ENCODE data around the gene RBM39. TPM values are rescaled to one million over a fixed set of nuclear protein-coding genes. Genes with fewer than 3 reads are reported as not detected.
"Not testable (repeated sequence)": the region's sequence is repeated elsewhere in the genome, so short reads cannot be mapped to it uniquely, and the experiment has no call there.

Gene RBM39
- total and polyA plus RNA-seq, 4 donors, result 65.6 to 383 (median 322) TPM

DNA sequence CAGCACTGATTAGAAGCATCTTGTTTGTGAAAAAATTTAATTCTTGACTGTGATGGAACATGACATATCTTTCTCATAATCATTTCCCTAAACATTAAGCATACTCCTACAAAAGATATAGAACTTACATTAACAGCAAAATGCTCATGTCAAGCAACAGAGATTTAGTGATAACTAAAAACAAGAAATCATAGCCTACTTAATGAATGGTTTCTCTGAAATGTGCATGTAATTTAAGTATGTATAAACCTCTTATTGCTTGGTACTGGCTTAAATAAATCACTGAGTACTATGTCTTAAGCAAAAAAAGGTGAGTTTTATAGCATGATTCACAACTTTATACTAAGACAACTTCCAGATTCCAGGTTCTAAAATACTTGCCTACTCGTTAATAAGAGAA lies 33.6 kb downstream of the RBM39 start:
- no peaks in the 10 kb centered on the region for H3K4me1 ChIP-seq (ENCODE audit: control insufficient read depth in 1 of 2, insufficient read depth in 2 of 2, low read length in 2 of 2)
- peaks cover 0 to 9% of the 10 kb centered on the region in 2 donors for H3K36me3 ChIP-seq (ENCODE audit: control insufficient read depth in 1 of 2, insufficient read depth in 2 of 2, low read length in 1 of 2)
- no peaks in the 10 kb centered on the region for H3K27me3 ChIP-seq (ENCODE audit: control insufficient read depth in 1 of 2, insufficient read depth in 2 of 2, low read length in 1 of 2)
- intact Hi-C loops (cut with DNase I), result no loop called here
- WGBS, 2 donors, result 35% methylated on average over 1 of the region's 1 CpG
- no peaks in the 10 kb centered on the region for H3K9me3 ChIP-seq (ENCODE audit: control insufficient read depth, low read length)
- DNase-seq, result no peak
- H3K4me3 ChIP-seq (ENCODE audit: low read length in 2 of 2), result no peak overlapping the region
- no peak overlapping the region for H3K27ac ChIP-seq (ENCODE audit: low read depth in 1 of 2, low read length in 2 of 2)
- ATAC-seq (ENCODE audit: low FRiP score), result no peak

DNA sequence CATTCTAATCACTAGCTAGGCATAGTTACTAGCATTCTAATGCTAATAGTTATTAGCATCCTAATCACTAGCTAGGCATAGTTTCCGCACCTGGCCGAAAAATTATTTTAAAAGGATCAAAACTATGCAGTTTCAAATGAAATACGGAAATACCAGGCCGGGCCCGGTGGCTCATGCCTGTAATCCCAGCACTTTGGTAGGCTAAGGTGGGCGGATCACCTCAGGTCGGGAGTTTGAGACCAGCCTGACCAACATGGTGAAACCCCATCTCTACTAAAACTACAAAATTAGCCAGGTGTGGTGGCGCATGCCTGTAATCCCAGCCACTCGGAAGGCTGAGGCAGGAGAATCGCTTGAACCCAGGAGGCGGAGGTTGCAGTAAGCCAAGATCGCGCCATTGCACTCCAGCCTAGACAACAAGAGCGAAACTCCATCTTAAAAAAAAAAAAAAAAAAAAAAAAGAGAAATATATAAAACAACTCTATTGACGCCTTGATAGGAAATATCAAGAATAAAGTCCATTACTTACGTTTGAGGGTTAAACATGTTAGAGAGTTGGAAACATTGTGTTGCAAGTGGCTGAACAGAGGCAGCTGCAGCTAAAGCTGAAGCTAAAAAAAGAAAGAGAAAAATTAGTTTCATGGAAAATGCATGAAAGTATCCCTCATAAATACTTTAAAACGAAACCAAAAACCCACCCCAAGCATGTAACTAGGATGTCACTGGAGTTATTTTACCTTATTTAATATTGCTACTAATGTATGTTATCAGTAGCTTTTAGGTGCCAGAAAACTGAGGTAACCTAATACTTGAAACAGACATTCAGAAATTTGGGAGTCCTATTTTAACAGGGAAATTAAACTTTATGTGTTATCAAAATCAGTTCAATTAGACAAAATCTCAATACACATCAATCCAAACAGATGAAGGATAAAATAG lies 35.2 kb downstream of the RBM39 start:
- H3K27me3 ChIP-seq (ENCODE audit: control insufficient read depth in 1 of 2, insufficient read depth in 2 of 2, low read length in 1 of 2); intact Hi-C loops (cut with DNase I); H3K9me3 ChIP-seq (ENCODE audit: control insufficient read depth, low read length); H3K4me3 ChIP-seq (ENCODE audit: low read length in 2 of 2); ATAC-seq (ENCODE audit: low FRiP score); H3K36me3 ChIP-seq (ENCODE audit: control insufficient read depth in 1 of 2, insufficient read depth in 2 of 2, low read length in 1 of 2); H3K4me1 ChIP-seq (ENCODE audit: control insufficient read depth in 1 of 2, insufficient read depth in 2 of 2, low read length in 2 of 2); H3K27ac ChIP-seq (ENCODE audit: low read depth in 1 of 2, low read length in 2 of 2): not testable (repeated sequence)
- DNase-seq, result peak in 1 of 2 donors; percentile 43
- whole genome bisulfite sequencing, 2 donors, result 84 to 91% methylated on average over 17 of the region's 17 CpGs

DNA sequence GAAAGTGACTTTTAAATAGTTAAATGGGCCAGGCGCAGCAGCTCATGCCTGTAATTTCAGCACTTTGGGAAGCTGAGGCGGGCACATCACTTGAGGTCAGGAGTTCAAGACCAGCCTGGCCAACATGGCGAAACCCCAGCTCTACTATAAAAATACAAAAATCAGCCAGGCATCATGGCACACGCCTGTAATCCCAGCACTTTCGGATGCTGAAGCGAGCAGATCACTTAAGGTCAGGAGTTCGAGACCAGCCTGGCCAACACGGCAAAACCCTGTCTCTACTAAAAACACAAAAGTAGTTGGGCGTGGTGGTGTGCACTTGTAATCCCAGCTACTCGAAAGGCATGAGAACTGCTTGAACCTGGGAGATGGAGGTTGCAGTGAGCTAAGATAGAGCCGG lies 36.2 kb downstream of the RBM39 start:
- DNase-seq, result peak in 1 of 2 donors; percentile 53
- ATAC-seq (ENCODE audit: low FRiP score); H3K4me3 ChIP-seq (ENCODE audit: low read length in 2 of 2); H3K36me3 ChIP-seq (ENCODE audit: control insufficient read depth in 1 of 2, insufficient read depth in 2 of 2, low read length in 1 of 2); intact Hi-C loops (cut with DNase I); H3K4me1 ChIP-seq (ENCODE audit: control insufficient read depth in 1 of 2, insufficient read depth in 2 of 2, low read length in 2 of 2); H3K27me3 ChIP-seq (ENCODE audit: control insufficient read depth in 1 of 2, insufficient read depth in 2 of 2, low read length in 1 of 2); H3K27ac ChIP-seq (ENCODE audit: low read depth in 1 of 2, low read length in 2 of 2); H3K9me3 ChIP-seq (ENCODE audit: control insufficient read depth, low read length): not testable (repeated sequence)
- WGBS, 2 donors, result 82 to 83% methylated on average over 11 of the region's 11 CpGs

DNA sequence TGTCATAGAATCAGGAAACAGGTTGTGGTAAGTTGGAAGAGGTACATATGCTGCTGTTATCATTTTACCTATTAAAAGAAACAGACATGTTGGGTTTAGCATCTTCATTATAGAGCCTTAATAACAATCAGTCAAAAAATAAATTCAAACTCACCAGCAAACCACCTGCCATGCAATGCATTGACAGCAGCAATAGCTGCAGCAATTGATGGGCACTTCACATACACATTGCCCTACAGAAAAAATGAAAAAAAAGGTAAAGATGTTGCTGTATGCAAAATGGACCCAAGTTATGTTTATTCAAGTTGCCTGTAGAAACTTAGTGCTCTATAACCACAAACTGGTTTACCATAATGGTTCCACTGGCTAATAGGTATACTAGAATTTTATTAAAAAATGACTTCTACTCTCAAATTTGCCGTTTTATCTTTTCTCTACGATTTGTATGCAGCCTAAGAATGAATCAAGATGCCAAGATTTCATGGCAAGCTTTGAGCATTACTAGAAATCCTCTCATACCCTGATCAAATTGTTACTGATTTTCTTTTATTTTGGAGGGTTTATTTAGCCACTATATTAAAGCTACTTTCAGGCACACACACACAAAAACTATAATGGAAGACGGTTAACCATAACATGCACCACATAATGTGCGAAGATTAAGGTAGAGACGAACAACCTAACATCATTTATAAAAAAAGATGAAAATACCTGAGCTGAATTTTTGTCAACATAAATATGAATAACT lies 37.4 kb downstream of the RBM39 start:
- intact Hi-C loops (cut with DNase I), result no loop called here
- H3K9me3 ChIP-seq (ENCODE audit: control insufficient read depth, low read length), result no peaks in the 10 kb centered on the region
- no peaks in the 10 kb centered on the region for H3K27me3 ChIP-seq (ENCODE audit: control insufficient read depth in 1 of 2, insufficient read depth in 2 of 2, low read length in 1 of 2)
- H3K4me3 ChIP-seq (ENCODE audit: low read length in 2 of 2), result no peak overlapping the region
- H3K4me1 ChIP-seq (ENCODE audit: control insufficient read depth in 1 of 2, insufficient read depth in 2 of 2, low read length in 2 of 2), result no peaks in the 10 kb centered on the region
- H3K36me3 ChIP-seq (ENCODE audit: control insufficient read depth in 1 of 2, insufficient read depth in 2 of 2, low read length in 1 of 2), result no peaks in the 10 kb centered on the region
- DNase-seq, result no peak
- no peak overlapping the region for H3K27ac ChIP-seq (ENCODE audit: low read depth in 1 of 2, low read length in 2 of 2)
- WGBS, 2 donors, result 74 to 77% methylated on average over 5 of the region's 5 CpGs
- ATAC-seq (ENCODE audit: low FRiP score), result no peak

DNA sequence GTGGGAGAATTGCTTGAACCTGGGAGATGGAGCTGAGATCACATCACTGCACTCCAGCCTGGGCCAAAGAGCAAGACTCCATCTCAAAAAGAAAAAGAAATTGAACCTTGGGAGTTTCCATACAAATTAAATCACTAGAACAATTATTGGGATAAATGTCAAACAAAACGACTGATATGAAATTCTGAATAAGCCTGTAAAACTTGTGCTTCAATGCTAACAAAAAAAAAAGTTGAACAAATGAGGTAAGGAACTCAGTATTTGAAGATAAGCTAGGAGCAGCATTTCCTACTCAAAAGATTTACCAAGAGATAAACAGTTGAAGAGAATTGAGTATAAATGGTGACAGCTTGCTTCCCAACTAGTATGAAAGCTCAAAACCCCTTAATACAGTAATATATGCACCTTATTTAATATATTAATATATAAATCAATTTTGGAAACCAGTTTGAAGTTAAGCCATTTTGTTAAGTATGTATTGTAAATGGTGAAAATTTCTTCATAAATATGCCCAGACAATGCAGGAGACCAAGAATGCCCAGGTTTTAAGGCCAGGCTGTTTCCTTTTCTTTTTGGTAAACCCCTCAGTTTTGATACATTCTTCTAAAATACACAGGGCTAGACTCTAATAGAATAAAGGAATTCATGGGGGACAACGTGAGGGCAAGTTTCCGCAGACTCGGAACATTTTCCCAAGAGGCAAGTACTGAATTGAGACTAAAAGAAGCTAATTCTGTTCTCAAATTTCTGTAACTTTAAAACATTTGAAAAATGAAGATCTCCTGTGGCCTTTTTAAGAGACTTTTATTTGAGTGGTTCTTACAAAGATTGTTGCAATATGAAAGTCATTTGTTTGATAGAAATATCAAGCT lies 39.0 kb downstream of the RBM39 start:
- peaks cover 0 to under 1% of the 10 kb centered on the region in 2 donors for H3K4me1 ChIP-seq (ENCODE audit: control insufficient read depth in 1 of 2, insufficient read depth in 2 of 2, low read length in 2 of 2)
- intact Hi-C loops (cut with DNase I), result no loop called here
- no peaks in the 10 kb centered on the region for H3K9me3 ChIP-seq (ENCODE audit: control insufficient read depth, low read length)
- no peak for ATAC-seq (ENCODE audit: low FRiP score)
- WGBS, 2 donors, result 50 to 51% methylated on average over 4 of the region's 4 CpGs
- no peak for DNase-seq
- no peaks in the 10 kb centered on the region for H3K27me3 ChIP-seq (ENCODE audit: control insufficient read depth in 1 of 2, insufficient read depth in 2 of 2, low read length in 1 of 2)
- H3K4me3 ChIP-seq (ENCODE audit: low read length in 2 of 2), result no peak overlapping the region
- no peak overlapping the region for H3K27ac ChIP-seq (ENCODE audit: low read depth in 1 of 2, low read length in 2 of 2)
- H3K36me3 ChIP-seq (ENCODE audit: control insufficient read depth in 1 of 2, insufficient read depth in 2 of 2, low read length in 1 of 2), result no peaks in the 10 kb centered on the region

DNA sequence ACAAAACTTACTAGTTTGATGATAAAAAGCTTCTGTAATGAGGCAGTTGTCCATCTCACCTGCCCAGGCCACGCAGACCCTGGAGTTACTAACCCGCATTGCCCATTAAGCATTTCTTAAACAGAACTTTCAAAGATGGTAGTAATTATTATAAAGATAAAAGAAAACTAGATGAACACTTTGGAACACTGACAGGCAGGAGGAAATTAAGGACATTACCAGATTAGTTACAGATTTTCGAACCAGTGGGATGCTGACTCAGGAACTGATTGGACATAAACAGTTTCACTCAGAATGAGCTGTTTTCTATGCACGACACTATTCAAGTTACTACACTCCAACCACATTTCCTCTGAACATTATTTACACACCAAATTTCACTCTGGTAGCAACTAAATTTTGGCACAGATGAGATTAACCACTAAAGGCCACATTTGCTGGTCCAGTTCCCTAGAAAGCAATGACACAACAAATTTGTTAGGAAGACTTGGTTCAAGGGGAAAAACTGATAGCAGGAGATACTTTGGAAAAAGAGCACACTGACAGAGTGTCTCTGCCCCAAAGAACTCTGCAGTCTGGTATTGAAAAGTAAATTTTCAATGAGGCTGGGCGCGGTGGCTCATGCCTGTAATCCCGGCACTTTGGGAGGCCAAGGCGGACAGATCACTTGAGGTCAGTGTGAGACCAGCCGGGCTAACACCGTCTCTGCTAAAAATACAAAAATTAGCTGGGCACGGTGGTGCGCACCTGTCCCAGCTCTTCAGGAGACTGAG lies 39.8 kb downstream of the RBM39 start:
- Histone ChIP-seq H3K4me1 (ENCODE audit: control insufficient read depth in 1 of 2, insufficient read depth in 2 of 2, low read length in 2 of 2) (peaks cover 0 to 5% of the 10 kb centered on the region in 2 donors), H3K27me3 (ENCODE audit: control insufficient read depth in 1 of 2, insufficient read depth in 2 of 2, low read length in 1 of 2) (no peaks in the 10 kb centered on the region), H3K27ac (ENCODE audit: low read depth in 1 of 2, low read length in 2 of 2) (no peak overlapping the region), H3K9me3 (ENCODE audit: control insufficient read depth, low read length) (no peaks in the 10 kb centered on the region), H3K36me3 (ENCODE audit: control insufficient read depth in 1 of 2, insufficient read depth in 2 of 2, low read length in 1 of 2) (no peaks in the 10 kb centered on the region), H3K4me3 (ENCODE audit: low read length in 2 of 2) (no peak overlapping the region)
- intact Hi-C loops (cut with DNase I), result no loop called here
- 70 to 76% methylated on average over 12 of the region's 12 CpGs for WGBS, 2 donors
- ATAC-seq (ENCODE audit: low FRiP score) (no peak), DNase-seq (peak in 1 of 2 donors; percentile 65)

DNA sequence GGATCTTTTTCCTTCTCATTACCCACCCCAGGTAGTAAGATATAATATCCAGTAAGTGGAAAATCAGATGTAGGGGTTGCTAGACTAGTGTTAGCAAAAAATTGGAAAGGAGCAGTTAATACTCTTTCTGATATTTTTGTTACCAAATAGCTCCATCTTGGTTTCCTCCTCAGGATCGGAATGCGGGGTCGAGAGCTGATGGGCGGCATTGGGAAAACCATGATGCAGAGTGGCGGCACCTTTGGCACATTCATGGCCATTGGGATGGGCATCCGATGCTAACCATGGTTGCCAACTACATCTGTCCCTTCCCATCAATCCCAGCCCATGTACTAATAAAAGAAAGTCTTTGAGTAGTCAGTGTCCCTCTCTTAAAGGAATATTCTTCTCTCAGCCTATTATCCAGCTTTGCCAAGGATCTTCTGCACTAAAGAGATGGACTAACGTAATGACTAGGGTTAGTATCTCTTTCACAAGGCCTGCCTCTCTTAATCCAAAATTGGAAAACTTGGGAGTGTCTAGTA lies 41.4 kb downstream of the RBM39 start:
- no peak for ATAC-seq (ENCODE audit: low FRiP score)
- no peaks in the 10 kb centered on the region for H3K27me3 ChIP-seq (ENCODE audit: control insufficient read depth in 1 of 2, insufficient read depth in 2 of 2, low read length in 1 of 2)
- H3K27ac ChIP-seq (ENCODE audit: low read depth in 1 of 2, low read length in 2 of 2), result no peak overlapping the region
- peak in 1 of 2 donors; percentile 37 for DNase-seq
- no peaks in the 10 kb centered on the region for H3K36me3 ChIP-seq (ENCODE audit: control insufficient read depth in 1 of 2, insufficient read depth in 2 of 2, low read length in 1 of 2)
- intact Hi-C loops (cut with DNase I), result no loop called here
- H3K4me3 ChIP-seq (ENCODE audit: low read length in 2 of 2), result no peak overlapping the region
- H3K9me3 ChIP-seq (ENCODE audit: control insufficient read depth, low read length), result no peaks in the 10 kb centered on the region
- peaks cover 0 to 5% of the 10 kb centered on the region in 2 donors for H3K4me1 ChIP-seq (ENCODE audit: control insufficient read depth in 1 of 2, insufficient read depth in 2 of 2, low read length in 2 of 2)
- WGBS, 2 donors, result 85 to 91% methylated on average over 7 of the region's 7 CpGs

All from aorta (tissue), 5 donors.